Caco-2 (cell line): ENCODE results near the gene CFAP157. TPM values are rescaled to one million over a fixed set of nuclear protein-coding genes. Genes with fewer than 3 reads are reported as not detected.

Source experiments
- BruUV-seq: library from RNA; stranded (reverse); fragments of 400-500 nt; replicated peaks from 2 replicates; lab custom pipeline; 2021; lab: Mats Ljungman, UMichigan
- CTCF ChIA-PET: fragments of 300-600 bp; sonication (Branson Sonifier 250); formaldehyde crosslinking; loops from one replicate; lab custom pipeline; 2022; ENCODE audit warnings: antibody characterized with exemption; lab: Charles Lee
- POLR2A ChIA-PET: fragments of 300-600 bp; sonication (Branson Sonifier 250); formaldehyde crosslinking; loops from one replicate; lab custom pipeline; 2022; ENCODE audit warnings: antibody characterized with exemption; lab: Charles Lee
- DNase-seq, 2 experiments: peaks; one replicate each; pipeline versions ENCODE4 v3.0.0 to v3.0.0-alpha.2; 2020 to 2022
- H3K27me3 ChIP-seq: replicated peaks from 2 replicates; pipeline ENCODE4 v1.6.0; 2011; ENCODE audit warnings: low read length; ENCODE audit not compliant: control insufficient read depth, insufficient read depth
- H3K36me3 ChIP-seq: 2 replicates; pipeline ENCODE4 v1.5.1; 2011; ENCODE audit warnings: low read length; ENCODE audit not compliant: control insufficient read depth, insufficient read depth
- H3K4me1 ChIP-seq: fragments of 250-450 bp; sonication (Bioruptor Pico); 2 replicates; pipeline ENCODE4 v1.5.1; 2020; ENCODE audit warnings: mild to moderate bottlenecking
- H3K4me3 ChIP-seq: 2 replicates; pipeline ENCODE4 v1.5.1; 2011; ENCODE audit warnings: low read depth, mild to moderate bottlenecking, control low read depth, low read length
- H3K9me3 ChIP-seq: fragments of 250-450 bp; sonication (Bioruptor Pico); 2 replicates; pipeline ENCODE4 v1.5.1; 2020; ENCODE audit warnings: mild to moderate bottlenecking, moderate library complexity
- H3K27ac Mint-ChIP-seq: one replicate; pipeline ENCODE4 v1.8.0; 2022; ENCODE audit warnings: mixed read lengths; ENCODE audit not compliant: unreplicated experiment
- H3K27me3 Mint-ChIP-seq: one replicate; pipeline ENCODE4 v1.8.0; 2022; ENCODE audit warnings: mixed read lengths; ENCODE audit not compliant: insufficient read depth, unreplicated experiment
- H3K36me3 Mint-ChIP-seq: one replicate; pipeline ENCODE4 v1.8.0; 2022; ENCODE audit warnings: mild to moderate bottlenecking, mixed read lengths; ENCODE audit not compliant: insufficient read depth, unreplicated experiment
- H3K4me1 Mint-ChIP-seq: one replicate; pipeline ENCODE4 v1.8.0; 2022; ENCODE audit warnings: low read depth, mixed read lengths; ENCODE audit not compliant: unreplicated experiment
- H3K4me3 Mint-ChIP-seq: one replicate; pipeline ENCODE4 v1.8.0; 2022; ENCODE audit warnings: mild to moderate bottlenecking, moderate library complexity, mixed read lengths; ENCODE audit not compliant: unreplicated experiment
- H3K9me3 Mint-ChIP-seq: one replicate; pipeline ENCODE4 v1.8.0; 2022; ENCODE audit warnings: mixed read lengths; ENCODE audit not compliant: unreplicated experiment
- CTCF ChIP-seq, 2 experiments: fragments of 200-600 bp in 1 of 2; IDR thresholded peaks; 1 replicate in 1 of 2; 2 replicates in 1 of 2; pipeline versions ENCODE4 v1.5.1 to v1.8.0; 2011 to 2022; ENCODE audit warnings: antibody characterized with exemption in 1 of 2, control low read depth in 1 of 2, inconsistent platforms in 1 of 2, low read depth in 1 of 2, low read length in 1 of 2, mild to moderate bottlenecking in 1 of 2, moderate library complexity in 1 of 2; ENCODE audit not compliant: insufficient read depth in 1 of 2, severe bottlenecking in 1 of 2, unreplicated experiment in 1 of 2
- intact Hi-C: fragments of 100-400 bp; cut with micrococcal nuclease; formaldehyde crosslinking; loops from one replicate; pipeline ENCODE4 v1.10.0; 2022; ENCODE audit not compliant: unreplicated experiment
- total RNA-seq: library from RNA; stranded (reverse); gene quantifications from 2 replicates; pipeline ENCODE4 v1.2.3, GENCODE V29; 2022

CFAP157 gene
- total RNA-seq, 1 experiment from 2014 or later = not detected

- no peak for DNase-seq
- no peak overlapping the region for H3K27ac Mint-ChIP-seq
- no peaks in the 10 kb centered on the region for H3K27me3 ChIP-seq
- no peaks in the 10 kb centered on the region for H3K36me3 Mint-ChIP-seq
- no peaks in the 10 kb centered on the region for H3K9me3 ChIP-seq
- no peak overlapping the region for H3K4me3 ChIP-seq
- no peaks in the 10 kb centered on the region for H3K4me1 ChIP-seq
- peaks cover 9% of the 10 kb centered on the region for H3K9me3 Mint-ChIP-seq
- no peaks in the 10 kb centered on the region for H3K27me3 Mint-ChIP-seq
- POLR2A ChIA-PET = no interaction called here
- peak in 1 of 2 experiments; percentile 4 for TF ChIP-seq CTCF (IDR thresholded peaks at IDR 0.05; ENCODE audit: insufficient read depth in 1 of 2, low read depth in 1 of 2, low read length in 1 of 2, severe bottlenecking in 1 of 2, unreplicated experiment in 1 of 2)
- no peaks in the 10 kb centered on the region for H3K4me1 Mint-ChIP-seq
- intact Hi-C loops = no loop called here
- no peak overlapping the region for H3K4me3 Mint-ChIP-seq
- no TSS peak for BruUV-seq
- H3K36me3 ChIP-seq = no peaks in the 10 kb centered on the region
- CTCF ChIA-PET = no interaction called here
Measured at GRCh38 chr9:127707766-127708165, 978 bp downstream of the CFAP157 start.

GRCh38 chr9:127708952-127709587, 2.3 kb downstream of the CFAP157 start:
- H3K4me3 Mint-ChIP-seq = no peak overlapping the region
- intact Hi-C loops = no loop called here
- DNase-seq = no peak
- H3K27ac Mint-ChIP-seq = no peak overlapping the region
- H3K36me3 Mint-ChIP-seq = no peaks in the 10 kb centered on the region
- ChIA-PET CTCF (no interaction called here), POLR2A (no interaction called here)
- Histone ChIP-seq H3K4me1 (no peaks in the 10 kb centered on the region), H3K27me3 (no peaks in the 10 kb centered on the region), H3K9me3 (no peaks in the 10 kb centered on the region), H3K36me3 (no peaks in the 10 kb centered on the region), H3K4me3 (no peak overlapping the region)
- H3K9me3 Mint-ChIP-seq = peaks cover 9% of the 10 kb centered on the region
- H3K4me1 Mint-ChIP-seq = no peaks in the 10 kb centered on the region
- H3K27me3 Mint-ChIP-seq = no peaks in the 10 kb centered on the region
- no peak for TF ChIP-seq CTCF (IDR thresholded peaks at IDR 0.05; ENCODE audit: insufficient read depth in 1 of 2, low read depth in 1 of 2, low read length in 1 of 2, severe bottlenecking in 1 of 2, unreplicated experiment in 1 of 2)
- no TSS peak for BruUV-seq

GRCh38 chr9:127710204-127710783, 3.5 kb downstream of the CFAP157 start:
- Histone ChIP-seq H3K27me3 (no peaks in the 10 kb centered on the region), H3K4me3 (no peak overlapping the region), H3K4me1 (no peaks in the 10 kb centered on the region; the same call in 1 of the 2 replicates), H3K36me3 (no peaks in the 10 kb centered on the region), H3K9me3 (no peaks in the 10 kb centered on the region)
- BruUV-seq = no TSS peak
- Mint-ChIP-seq H3K4me3 (no peak overlapping the region), H3K27ac (no peak overlapping the region), H3K4me1 (no peaks in the 10 kb centered on the region), H3K36me3 (no peaks in the 10 kb centered on the region), H3K27me3 (no peaks in the 10 kb centered on the region), H3K9me3 (peaks cover 9% of the 10 kb centered on the region)
- ChIA-PET CTCF (no interaction called here), POLR2A (no interaction called here)
- no peak for TF ChIP-seq CTCF (IDR thresholded peaks at IDR 0.05; ENCODE audit: insufficient read depth in 1 of 2, low read depth in 1 of 2, low read length in 1 of 2, severe bottlenecking in 1 of 2, unreplicated experiment in 1 of 2)
- intact Hi-C loops = no loop called here
- DNase-seq = no peak
